NCI-H460 (cell line): ENCODE data around the gene RAET1L. TPM values are rescaled to one million over a fixed set of nuclear protein-coding genes. Genes with fewer than 3 reads are reported as not detected.
A peak's percentile ranks its signal among the peaks of the same experiment; 100 is the strongest.
"Not testable (repeated sequence)": the region's sequence is repeated elsewhere in the genome, so short reads cannot be mapped to it uniquely, and the experiment has no call there.

Source experiments
- DNase-seq: peaks from one replicate; pipeline ENCODE4 v3.0.0-alpha.2; 2016; ENCODE audit warnings: low read depth; ENCODE audit errors: extremely low read depth
- polyA plus RNA-seq: library from polyadenylated mRNA; depleted of rRNA; stranded (reverse); fragments of >200 nt; gene quantifications from 2 replicates; pipeline ENCODE4 v1.2.3, GENCODE V29; 2014; cell fraction: nucleus; rRNA removed
- total RNA-seq: library from RNA; depleted of rRNA; stranded (reverse); fragments of >200 nt; shearing (Covaris generic); gene quantifications from 2 replicates; pipeline ENCODE4 v1.2.3, GENCODE V29; 2014; rRNA removed

Gene RAET1L
- total RNA-seq = 0.20 TPM in 1 of 2 replicates, not detected in the other
- polyA plus RNA-seq = not detected in 2 replicates

- DNase-seq = no peak
Measured at GRCh38 chr6:150025201-150025917, at the start of gene RAET1L. Gene RAET1L, minus strand, starts transcription at chr6:150025532. Its CDS starts 61 bp downstream, at chr6:150025471.

- no peak for DNase-seq
Measured at GRCh38 chr6:150075034-150075421, 49.7 kb upstream of the RAET1L start.

- DNase-seq = not testable (repeated sequence)
Measured at GRCh38 chr6:150074396-150075033, 49.2 kb upstream of the RAET1L start.

GRCh38 chr6:150072201-150072600, 46.9 kb upstream of the RAET1L start:
- DNase-seq = peak; percentile 75

- no peak for DNase-seq
Measured at GRCh38 chr6:150070236-150070818, 45.0 kb upstream of the RAET1L start.

- no peak for DNase-seq
Measured at GRCh38 chr6:150069706-150070105, 44.4 kb upstream of the RAET1L start.

- DNase-seq = peak; percentile 90
Measured at GRCh38 chr6:150068720-150069648, 43.7 kb upstream of the RAET1L start, which contains the start of gene ULBP3. Gene ULBP3, minus strand, starts transcription at chr6:150069121. Its CDS starts 55 bp downstream, at chr6:150069066.

- no peak for DNase-seq
Measured at GRCh38 chr6:150068151-150068550, 42.8 kb upstream of the RAET1L start.

- no peak for DNase-seq
Measured at GRCh38 chr6:150065083-150065482, 39.8 kb upstream of the RAET1L start.

- DNase-seq = no peak
Measured at GRCh38 chr6:150063640-150064039, 38.3 kb upstream of the RAET1L start.

GRCh38 chr6:150059973-150060372, 34.6 kb upstream of the RAET1L start:
- not testable (repeated sequence) for DNase-seq

GRCh38 chr6:150058986-150059385, 33.7 kb upstream of the RAET1L start:
- DNase-seq = no peak

- DNase-seq = no peak
Measured at GRCh38 chr6:150058231-150058792, 33.0 kb upstream of the RAET1L start.

GRCh38 chr6:150057501-150057951, 32.2 kb upstream of the RAET1L start:
- no peak for DNase-seq

GRCh38 chr6:150056916-150057315, 31.6 kb upstream of the RAET1L start:
- DNase-seq = no peak

GRCh38 chr6:150056156-150056555, 30.8 kb upstream of the RAET1L start:
- DNase-seq = no peak

- no peak for DNase-seq
Measured at GRCh38 chr6:150055131-150055530, 29.8 kb upstream of the RAET1L start.

GRCh38 chr6:150053450-150053849, 28.1 kb upstream of the RAET1L start:
- DNase-seq = no peak

GRCh38 chr6:150050846-150051245, 25.5 kb upstream of the RAET1L start:
- DNase-seq = no peak

- DNase-seq = no peak
Measured at GRCh38 chr6:150048099-150048498, 22.8 kb upstream of the RAET1L start.
